Fibroblast of pulmonary artery (primary cell): ENCODE results near the gene PDZD2.

Experiments
- DNase-seq: peaks from one replicate; pipeline ENCODE4 v3.0.0-alpha.2; 2010; ENCODE audit warnings: low read depth
- H3K4me3 ChIP-seq: replicated peaks from 2 replicates; pipeline ENCODE4 v1.5.1; 2011; ENCODE audit warnings: low read depth, mild to moderate bottlenecking, control low read depth, low read length, moderate library complexity
- TF ChIP-seq, protein P1 (sequence below): IDR thresholded peaks from 2 replicates; pipeline ENCODE4 v1.5.1; 2011; ENCODE audit warnings: mild to moderate bottlenecking, control low read depth, low read length, inconsistent platforms; ENCODE audit errors: missing control alignments

PDZD2 gene

DNA sequence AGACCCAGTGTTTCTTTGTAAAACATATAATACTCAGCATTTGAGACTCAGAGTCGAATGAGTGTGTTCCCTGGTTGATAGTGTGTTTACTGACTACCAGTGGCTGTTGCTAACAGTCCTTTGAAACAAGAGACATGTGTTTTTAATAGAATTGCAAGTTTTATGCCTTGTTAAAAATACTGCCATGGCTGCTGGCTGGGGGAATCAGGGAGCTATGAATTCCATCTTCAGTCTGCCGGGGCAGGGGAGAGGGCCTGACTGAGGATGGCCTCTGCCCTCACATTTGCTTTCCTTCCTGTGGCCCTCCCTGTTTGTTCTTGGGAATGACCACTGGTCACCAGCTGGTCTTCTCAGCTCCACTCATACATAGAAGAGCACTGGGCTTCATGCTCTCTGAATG is 63.8 kb downstream of the PDZD2 start:
- no peak overlapping the region for H3K4me3 ChIP-seq
- TF ChIP-seq, protein P1, sequence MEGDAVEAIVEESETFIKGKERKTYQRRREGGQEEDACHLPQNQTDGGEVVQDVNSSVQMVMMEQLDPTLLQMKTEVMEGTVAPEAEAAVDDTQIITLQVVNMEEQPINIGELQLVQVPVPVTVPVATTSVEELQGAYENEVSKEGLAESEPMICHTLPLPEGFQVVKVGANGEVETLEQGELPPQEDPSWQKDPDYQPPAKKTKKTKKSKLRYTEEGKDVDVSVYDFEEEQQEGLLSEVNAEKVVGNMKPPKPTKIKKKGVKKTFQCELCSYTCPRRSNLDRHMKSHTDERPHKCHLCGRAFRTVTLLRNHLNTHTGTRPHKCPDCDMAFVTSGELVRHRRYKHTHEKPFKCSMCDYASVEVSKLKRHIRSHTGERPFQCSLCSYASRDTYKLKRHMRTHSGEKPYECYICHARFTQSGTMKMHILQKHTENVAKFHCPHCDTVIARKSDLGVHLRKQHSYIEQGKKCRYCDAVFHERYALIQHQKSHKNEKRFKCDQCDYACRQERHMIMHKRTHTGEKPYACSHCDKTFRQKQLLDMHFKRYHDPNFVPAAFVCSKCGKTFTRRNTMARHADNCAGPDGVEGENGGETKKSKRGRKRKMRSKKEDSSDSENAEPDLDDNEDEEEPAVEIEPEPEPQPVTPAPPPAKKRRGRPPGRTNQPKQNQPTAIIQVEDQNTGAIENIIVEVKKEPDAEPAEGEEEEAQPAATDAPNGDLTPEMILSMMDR: no peak
- no peak for DNase-seq

DNA sequence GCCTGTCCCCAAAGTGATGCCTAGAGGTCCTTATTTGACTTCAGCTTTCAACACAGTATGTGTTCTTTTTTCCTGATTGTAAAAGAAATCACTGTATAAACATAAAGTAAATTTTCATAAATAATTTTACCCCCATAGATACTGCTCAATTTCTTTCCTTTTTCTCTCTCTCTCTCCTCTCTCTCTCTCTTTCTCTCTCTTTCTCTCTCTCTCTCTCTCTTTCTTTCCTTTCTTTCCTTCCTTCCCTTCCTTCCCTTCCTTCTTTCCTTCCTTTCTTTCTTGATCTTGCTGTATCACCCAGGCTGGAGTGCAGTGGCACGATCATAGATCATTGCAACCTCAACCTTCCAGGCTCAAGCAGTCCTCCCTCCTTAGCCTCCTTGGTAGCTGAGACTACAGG is 64.8 kb downstream of the PDZD2 start:
- TF ChIP-seq, protein P1: no peak
- DNase-seq: no peak
- H3K4me3 ChIP-seq: no peak overlapping the region

DNA sequence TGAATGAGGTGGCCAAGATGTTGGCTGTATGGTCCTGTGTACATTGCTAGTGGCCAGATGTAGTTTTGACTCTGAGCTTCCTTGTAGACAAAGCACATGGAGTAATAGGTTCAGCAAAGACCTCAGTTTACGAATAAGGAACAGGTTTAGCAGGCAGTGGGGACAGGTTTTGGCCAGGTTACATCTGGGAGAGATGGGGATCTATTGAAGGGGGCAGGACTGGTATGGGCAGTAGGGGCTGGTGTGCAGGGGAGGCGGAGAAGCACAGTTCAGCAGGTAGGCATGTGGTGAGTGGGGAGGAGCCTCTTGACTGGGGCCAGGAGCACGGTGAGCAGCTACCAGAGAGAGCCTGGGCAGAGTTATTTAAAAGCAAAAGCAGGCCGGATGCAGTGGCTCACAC is 67.3 kb downstream of the PDZD2 start:
- TF ChIP-seq, protein P1: no peak
- H3K4me3 ChIP-seq: no peak overlapping the region
- DNase-seq: no peak

DNA sequence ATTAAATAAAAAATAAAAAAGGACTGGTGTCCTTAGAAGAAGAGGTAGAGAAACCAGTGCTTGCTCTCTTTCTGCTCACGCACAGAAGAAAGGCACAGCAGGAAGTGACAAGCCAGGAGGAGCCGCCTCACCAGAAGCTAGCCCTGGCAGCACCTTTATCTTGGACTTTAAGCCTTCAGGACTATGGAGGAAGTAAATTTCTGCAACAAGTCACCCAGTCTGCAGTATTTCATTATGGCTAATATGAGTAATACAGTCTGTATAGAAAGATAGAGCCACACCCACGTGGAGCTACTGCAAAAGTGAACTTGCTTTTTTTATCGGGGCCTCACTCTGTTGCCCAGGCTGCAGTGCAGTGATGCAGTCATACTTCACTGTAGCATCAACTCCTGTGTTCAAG is 68.4 kb downstream of the PDZD2 start:
- TF ChIP-seq, protein P1: no peak
- DNase-seq: no peak
- H3K4me3 ChIP-seq: no peak overlapping the region

DNA sequence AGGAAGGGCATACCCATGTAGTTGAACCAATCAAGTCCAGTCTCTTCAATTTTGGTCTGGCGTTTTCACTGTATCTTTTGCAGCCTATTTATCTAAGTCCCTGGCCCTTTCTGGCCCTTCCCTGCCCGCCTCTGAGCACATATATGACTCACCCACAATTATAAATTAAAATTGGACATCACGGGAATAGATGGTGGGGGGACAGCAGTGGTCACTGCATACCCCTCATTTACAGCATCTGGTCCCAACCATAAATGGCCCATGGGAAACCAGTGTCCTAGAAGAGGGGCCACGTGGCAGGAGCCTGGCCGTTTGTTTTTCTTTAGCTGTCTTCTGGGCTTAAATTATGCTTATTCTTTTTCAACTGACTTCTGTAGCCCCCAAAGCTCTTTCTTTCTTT is 69.2 kb downstream of the PDZD2 start:
- H3K4me3 ChIP-seq: no peak overlapping the region
- no peak for DNase-seq
- TF ChIP-seq, protein P1: no peak

DNA sequence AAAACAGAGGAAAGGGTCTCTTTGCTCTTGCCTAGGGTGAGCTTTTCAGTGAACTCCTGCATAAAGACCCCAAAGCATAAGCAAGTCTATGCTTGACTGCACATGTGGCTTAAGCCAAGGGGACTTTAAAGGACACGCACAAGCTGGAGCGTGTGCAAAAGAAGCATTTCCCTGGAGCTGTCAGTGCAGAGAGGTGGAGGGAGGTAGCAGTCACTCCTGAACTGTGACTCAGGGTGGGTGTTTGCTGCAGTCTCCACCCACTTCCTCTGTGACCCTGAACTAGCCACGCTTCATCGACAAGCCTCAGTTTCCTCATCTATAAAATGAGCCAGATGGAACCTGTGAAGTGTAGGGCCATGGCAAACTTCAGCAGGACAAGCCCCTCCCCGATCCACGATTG is 72.4 kb downstream of the PDZD2 start:
- DNase-seq: no peak
- H3K4me3 ChIP-seq: no peak overlapping the region
- TF ChIP-seq, protein P1: no peak

DNA sequence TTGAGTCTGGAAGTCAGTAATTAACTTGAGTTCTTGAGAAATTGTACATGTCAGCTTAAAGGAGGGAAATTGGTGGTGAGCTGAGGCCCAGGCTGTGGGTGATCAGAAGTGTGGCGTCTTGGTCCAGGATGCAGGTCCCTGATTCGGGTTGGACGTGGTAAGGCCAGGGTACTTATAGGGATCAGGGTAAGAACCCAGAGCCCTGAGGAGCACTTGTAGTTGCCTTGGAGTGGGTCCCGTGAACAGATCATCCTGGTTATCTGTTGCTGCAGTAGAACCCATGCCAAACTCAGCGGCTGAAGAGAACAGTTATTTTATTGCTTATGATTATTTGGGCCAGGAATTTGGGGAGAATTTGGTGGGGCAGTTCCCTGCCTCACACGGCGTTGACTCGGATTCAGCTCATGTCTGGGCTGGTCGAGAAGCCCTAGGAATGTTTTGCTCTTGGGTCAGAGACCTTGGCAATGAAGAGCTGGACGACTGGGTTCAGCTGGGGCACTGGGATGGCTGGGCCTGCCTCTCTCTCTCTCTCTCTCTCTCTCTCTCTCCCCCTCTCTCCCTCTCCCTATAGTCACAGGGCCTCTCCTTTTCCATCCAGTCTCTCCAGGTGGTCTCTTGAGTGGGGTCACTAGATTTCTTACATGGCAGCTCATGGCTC is 73.1 kb downstream of the PDZD2 start:
- no peak overlapping the region for H3K4me3 ChIP-seq
- no peak for DNase-seq
- TF ChIP-seq, protein P1: no peak
